Adrenal gland (tissue), 5 donors: Measurements from ENCODE around the gene AGAP5.

Experiments used
- POLR2A ChIP-seq, 2 donors: fragments of 450-650 bp; IDR thresholded peaks; one replicate each; pipeline ENCODE4 v1.6.1; 2017; ENCODE audit warnings: antibody characterized with exemption in 2 of 2, mild to moderate bottlenecking in 2 of 2, moderate library complexity in 1 of 2
- TF ChIP-seq, protein P1 (sequence below), 6 experiments: fragments of 450-650 bp in 4 of 6; fragments of 200-600 bp in 2 of 6; sonication (generic) in 1 of 6; IDR thresholded peaks; 1 replicate in 5 of 6; 2 replicates in 1 of 6; pipeline versions ENCODE4 v1.5.1 to v1.8.0; 2016 to 2021; ENCODE audit warnings: antibody characterized with exemption in 6 of 6, mild to moderate bottlenecking in 2 of 6, moderate library complexity in 1 of 6
- donor health status: DM: no; HTN: no; CAD: no.

DNA sequence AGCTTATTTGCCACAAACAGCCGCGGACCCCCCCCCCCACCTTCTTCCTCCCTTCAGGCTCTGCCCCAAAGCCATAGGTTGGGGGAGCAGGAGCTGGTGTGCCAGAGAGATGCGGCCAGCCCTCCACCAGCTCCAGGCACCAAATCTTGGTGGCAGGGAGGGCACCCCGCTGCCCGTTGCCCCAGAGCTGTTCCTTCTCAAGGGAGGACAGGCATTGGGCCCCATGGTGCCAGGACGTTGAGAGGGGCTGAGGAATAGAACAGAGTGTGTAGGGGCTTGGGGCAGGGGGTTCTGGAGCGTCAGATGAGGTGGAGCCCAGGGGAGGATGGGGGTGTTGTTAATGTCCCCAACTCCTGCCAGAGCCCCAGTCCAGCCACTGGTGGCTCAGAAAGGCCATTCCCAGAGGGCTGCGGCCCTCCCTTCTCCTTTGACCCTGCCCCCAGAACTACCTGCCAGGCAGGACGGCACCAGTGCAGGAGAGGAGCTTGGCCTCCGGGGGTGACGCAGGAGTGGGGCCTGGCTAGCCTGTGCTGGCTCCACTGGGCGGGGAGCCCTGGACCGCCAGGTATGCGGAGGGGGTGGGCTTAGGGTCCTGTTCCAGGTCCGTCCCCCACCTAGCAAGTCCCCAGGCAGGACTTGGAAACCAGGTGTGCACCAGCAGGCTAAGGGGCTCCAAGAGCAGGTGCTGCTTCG lies 36.3 kb upstream of the AGAP5 start:
- TF ChIP-seq, protein P1, sequence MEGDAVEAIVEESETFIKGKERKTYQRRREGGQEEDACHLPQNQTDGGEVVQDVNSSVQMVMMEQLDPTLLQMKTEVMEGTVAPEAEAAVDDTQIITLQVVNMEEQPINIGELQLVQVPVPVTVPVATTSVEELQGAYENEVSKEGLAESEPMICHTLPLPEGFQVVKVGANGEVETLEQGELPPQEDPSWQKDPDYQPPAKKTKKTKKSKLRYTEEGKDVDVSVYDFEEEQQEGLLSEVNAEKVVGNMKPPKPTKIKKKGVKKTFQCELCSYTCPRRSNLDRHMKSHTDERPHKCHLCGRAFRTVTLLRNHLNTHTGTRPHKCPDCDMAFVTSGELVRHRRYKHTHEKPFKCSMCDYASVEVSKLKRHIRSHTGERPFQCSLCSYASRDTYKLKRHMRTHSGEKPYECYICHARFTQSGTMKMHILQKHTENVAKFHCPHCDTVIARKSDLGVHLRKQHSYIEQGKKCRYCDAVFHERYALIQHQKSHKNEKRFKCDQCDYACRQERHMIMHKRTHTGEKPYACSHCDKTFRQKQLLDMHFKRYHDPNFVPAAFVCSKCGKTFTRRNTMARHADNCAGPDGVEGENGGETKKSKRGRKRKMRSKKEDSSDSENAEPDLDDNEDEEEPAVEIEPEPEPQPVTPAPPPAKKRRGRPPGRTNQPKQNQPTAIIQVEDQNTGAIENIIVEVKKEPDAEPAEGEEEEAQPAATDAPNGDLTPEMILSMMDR (IDR thresholded peaks at IDR 0.05): no peak
- no peak for TF ChIP-seq POLR2A (IDR thresholded peaks at IDR 0.05)
